ENCODE data around the gene ZNF552.
"Not testable (repeated sequence)": the region's sequence is repeated elsewhere in the genome, so short reads cannot be mapped to it uniquely, and the experiment has no call there.

ZNF552 gene

DNA sequence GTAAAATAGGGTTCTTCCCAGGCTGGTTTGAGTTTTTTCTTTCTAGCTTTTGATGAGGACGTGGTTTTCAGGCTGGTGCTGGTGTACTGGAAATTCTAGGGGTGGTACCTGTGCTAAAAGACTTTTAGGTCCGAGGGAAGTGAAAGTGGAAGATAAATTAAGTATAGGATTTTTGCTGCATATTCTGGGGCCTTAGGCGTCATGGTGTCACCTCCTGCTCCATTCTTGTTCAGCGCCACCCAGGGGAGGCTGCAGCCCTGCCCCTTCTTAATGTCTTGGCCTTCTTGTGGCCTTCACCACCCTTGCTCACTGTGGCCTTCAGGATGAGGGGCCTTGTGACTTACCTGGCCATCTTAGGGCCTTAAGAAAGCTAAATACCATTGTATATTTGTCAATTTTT is 12.4 kb downstream of the ZNF552 start:
- DNase-seq: peak; percentile 15 to 36
- TF ChIP-seq GATA1 (IDR thresholded peaks at IDR 0.05; ENCODE audit: low read depth, low read length): no peak
- no peak for TF ChIP-seq POLR2A (IDR thresholded peaks at IDR 0.05; ENCODE audit: low read length)

DNA sequence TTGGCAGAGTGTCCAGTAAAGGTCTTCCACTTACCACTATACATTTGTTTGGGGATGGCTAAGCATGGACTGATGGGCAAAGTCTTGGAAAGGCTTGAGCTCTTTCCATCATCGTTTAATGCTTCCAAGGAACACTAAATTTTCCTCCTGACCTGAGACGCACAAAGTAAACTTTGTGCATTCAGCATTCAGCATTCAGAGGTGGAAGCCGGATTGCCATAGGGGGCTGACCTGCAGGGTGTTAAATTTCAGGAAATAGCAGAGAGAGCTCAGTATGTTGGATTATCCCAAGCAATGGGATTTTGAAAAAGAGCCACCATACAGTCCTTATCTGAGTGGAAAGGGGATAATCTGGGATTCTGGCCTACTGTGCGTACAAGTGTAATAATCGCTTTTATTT is 14.0 kb downstream of the ZNF552 start:
- TF ChIP-seq GATA1 (IDR thresholded peaks at IDR 0.05; ENCODE audit: low read depth, low read length) (no peak), POLR2A (IDR thresholded peaks at IDR 0.05; ENCODE audit: low read length) (no peak)
- no peak for DNase-seq

DNA sequence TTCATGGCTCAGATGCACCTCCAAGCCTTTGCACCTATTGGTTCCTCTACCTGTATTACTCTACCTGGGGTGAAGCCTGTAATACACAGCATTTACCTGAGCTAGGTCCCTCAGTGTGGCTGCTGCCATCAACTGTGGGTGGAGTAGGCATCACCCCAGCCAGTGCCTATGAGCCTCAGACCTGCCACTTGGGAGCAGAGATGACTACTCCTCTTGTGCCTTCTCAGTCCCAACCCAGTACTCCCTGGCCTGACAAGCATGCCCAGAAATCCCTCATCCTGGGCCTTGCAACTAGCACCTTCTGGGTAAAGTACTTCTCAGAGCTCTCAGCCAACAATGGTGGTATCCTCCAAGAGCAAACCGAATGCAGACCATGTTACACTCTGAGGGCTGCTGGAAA is 18.1 kb downstream of the ZNF552 start:
- DNase-seq: not testable (repeated sequence)

DNA sequence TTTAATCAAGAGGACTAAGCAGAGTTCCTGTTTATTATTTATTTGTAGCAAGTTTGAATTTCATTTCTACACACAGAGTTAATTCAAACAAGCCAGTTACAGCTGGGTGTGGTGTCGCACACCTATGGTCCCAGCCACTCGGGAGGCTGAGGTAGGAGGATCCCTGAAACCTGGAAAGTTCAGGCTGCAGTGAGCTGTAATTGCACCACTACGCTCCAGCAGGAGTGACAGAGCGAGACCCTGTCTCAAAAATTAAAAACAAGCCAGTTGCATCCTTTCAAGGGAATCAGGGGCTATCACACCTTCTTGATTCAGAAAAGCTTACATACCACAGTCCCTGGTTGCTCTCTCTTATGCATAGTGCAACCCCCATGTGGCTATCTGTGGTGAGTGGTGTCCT is 25.4 kb downstream of the ZNF552 start:
- DNase-seq: no peak
- TF ChIP-seq GATA1 (IDR thresholded peaks at IDR 0.05; ENCODE audit: low read depth, low read length) (no peak), POLR2A (IDR thresholded peaks at IDR 0.05; ENCODE audit: low read length) (no peak)

DNA sequence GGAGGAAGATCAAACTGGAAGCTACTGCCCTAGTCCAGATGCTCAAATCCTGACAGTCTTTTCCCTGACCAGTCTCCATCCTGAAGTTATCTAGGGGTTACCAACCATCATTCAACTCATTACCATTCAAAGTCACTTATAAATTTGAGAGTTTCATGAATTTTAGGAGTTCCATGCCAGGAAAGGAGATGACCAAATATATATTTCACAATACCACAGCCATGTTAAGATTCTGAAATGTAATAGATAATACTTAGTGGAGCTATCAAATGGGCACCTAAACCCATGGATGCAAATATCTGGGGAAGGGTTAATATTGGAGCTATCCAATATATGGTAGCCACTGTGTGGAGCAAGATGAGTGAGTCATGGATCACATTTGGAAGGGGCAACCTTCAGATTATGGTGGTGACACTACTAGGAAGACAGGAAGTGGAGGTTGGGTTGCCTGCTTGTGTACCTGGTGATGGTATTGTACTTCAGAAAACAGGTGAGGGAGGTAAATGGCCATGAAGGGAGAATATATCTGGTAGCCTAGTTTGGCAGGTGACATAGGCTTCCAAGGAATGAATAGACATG is 26.5 kb downstream of the ZNF552 start:
- DNase-seq: no peak
- no peak for TF ChIP-seq POLR2A (IDR thresholded peaks at IDR 0.05; ENCODE audit: low read length)
- TF ChIP-seq GATA1 (IDR thresholded peaks at IDR 0.05; ENCODE audit: low read depth, low read length): no peak

DNA sequence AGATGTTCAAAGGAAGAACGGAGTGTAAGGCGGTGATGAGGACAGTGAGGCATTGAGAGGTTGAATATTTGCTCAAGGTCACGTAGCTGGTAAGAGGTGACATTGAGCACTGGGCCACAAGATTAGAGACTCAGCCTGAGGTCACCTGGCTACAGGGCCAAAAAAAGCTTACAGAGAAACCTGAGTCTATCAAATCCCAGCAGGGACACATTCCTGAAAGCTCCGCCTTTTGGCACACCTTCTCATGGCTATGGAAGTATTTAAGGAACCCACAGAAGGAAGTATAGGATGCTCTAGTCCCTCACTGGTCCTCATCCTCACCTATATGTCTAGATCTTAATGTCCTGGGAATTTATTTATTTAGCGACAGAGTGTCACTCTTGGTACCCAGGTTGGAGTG is 27.8 kb downstream of the ZNF552 start:
- TF ChIP-seq POLR2A (IDR thresholded peaks at IDR 0.05; ENCODE audit: low read length) (no peak), GATA1 (IDR thresholded peaks at IDR 0.05; ENCODE audit: low read depth, low read length) (no peak)
- no peak for DNase-seq

DNA sequence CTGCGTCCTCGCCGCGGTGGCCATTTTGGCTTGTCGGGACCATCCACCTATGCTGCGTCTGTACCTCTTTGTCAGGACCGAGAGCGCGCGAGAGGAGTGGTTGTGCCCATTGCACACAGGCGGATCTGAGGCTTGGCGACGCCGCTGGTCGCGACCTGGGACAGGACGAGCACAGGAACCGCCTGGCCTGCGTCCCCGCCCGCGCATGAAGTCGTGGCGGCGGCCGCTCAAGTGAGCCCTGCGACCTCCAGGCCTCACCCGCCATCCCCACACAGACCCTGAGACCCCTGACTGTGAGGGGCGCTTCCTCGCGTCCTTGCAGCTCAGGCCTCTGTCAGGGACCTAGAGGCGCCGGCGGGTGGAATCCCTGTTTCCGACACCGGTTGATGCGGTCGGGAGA is 28.4 kb downstream of the ZNF552 start:
- no peak for DNase-seq
- TF ChIP-seq GATA1 (IDR thresholded peaks at IDR 0.05; ENCODE audit: low read depth, low read length): no peak
- TF ChIP-seq POLR2A (IDR thresholded peaks at IDR 0.05; ENCODE audit: low read length): no peak

DNA sequence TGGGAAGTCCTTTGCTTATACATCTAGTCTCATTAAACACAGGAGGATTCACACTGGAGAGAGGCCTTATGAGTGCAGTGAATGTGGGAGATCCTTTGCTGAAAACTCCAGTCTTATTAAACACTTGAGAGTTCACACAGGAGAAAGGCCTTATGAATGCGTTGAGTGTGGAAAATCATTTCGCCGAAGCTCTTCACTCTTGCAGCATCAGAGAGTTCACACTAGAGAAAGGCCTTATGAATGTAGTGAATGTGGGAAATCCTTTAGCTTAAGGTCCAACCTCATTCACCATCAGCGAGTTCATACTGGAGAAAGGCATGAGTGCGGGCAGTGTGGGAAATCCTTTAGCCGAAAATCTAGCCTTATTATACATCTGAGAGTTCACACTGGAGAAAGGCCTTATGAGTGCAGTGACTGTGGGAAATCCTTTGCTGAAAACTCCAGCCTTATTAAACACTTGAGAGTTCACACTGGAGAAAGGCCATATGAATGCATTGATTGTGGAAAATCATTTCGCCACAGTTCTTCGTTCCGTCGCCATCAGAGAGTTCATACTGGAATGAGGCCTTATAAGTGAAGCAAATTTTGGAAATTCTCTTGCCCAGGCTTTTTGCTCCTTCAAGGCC is 35.4 kb downstream of the ZNF552 start:
- DNase-seq: peak in 1 of 2 experiments; percentile 22
- TF ChIP-seq GATA1 (IDR thresholded peaks at IDR 0.05; ENCODE audit: low read depth, low read length): no peak
- no peak for TF ChIP-seq POLR2A (IDR thresholded peaks at IDR 0.05; ENCODE audit: low read length)

DNA sequence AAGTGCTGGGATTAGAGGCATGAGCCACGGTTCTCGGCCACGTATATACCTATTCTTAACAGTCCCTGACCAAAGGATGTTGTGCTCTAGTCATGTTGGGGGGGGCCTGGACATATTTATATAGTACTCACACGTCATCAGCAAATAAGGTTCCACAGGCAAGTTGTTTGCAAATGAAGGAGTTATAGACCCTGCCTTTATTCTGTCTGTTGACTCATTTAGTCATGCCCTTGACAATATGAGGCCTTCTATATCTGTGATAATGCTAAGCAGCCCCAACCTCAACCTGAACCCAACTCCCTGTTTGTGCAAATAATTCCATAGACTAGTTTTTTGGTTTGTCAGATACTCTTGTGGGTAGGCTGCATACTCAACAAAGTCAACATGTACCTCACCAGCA is 36.4 kb downstream of the ZNF552 start:
- TF ChIP-seq POLR2A (IDR thresholded peaks at IDR 0.05; ENCODE audit: low read length) (no peak), GATA1 (IDR thresholded peaks at IDR 0.05; ENCODE audit: low read depth, low read length) (no peak)

DNA sequence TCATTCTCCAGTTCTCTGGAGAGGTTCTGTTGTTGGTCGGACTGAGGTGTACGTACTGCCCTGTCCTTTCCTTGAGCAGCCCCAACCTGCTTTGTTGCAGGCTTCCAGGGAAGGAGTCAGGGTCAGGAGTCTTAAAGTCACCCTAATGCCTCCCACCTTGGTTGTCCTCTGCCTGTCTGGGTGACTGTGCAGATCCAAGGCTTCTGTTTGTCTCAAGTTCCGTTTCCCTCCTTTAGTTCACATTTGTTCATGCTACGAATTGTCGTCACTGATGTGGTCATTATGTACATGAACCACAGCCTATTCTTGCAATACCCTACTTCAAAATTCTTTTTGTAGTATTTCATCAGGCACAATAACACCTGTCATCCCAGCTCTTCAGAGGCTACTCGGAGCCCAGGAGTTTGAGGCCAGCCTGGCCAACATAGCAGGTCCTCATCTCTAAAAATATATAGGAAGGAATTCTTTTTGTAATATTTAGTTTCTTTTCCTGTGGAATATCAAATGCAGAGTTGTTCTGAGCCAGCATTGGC is 37.9 kb downstream of the ZNF552 start:
- TF ChIP-seq POLR2A (IDR thresholded peaks at IDR 0.05; ENCODE audit: low read length): no peak
- no peak for TF ChIP-seq GATA1 (IDR thresholded peaks at IDR 0.05; ENCODE audit: low read depth, low read length)
- no peak for DNase-seq

More for the DNA sequence above, 36.4 kb downstream of the ZNF552 start:
- DNase-seq: no peak

DNA sequence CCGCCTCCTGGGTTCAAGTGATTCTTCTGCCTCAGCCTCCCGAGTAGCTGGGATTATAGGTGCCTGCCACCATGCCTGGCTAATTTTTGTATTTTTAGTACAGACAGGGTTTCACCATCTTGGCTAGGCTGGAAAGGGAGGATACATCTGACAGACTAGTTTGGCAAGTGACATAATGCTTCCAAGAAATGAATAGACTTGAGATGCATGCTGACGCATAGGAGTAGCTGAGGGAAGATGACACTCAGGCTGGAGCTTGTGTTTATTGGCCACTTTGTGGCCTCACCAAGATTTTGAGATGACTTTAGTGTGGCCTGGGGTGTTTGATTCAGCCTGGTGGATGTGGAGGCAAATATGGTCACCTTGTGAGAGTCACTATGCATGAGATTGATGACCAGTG is 41.2 kb downstream of the ZNF552 start:
- DNase-seq: no peak
- TF ChIP-seq GATA1 (IDR thresholded peaks at IDR 0.05; ENCODE audit: low read depth, low read length) (no peak), POLR2A (IDR thresholded peaks at IDR 0.05; ENCODE audit: low read length) (no peak)

DNA sequence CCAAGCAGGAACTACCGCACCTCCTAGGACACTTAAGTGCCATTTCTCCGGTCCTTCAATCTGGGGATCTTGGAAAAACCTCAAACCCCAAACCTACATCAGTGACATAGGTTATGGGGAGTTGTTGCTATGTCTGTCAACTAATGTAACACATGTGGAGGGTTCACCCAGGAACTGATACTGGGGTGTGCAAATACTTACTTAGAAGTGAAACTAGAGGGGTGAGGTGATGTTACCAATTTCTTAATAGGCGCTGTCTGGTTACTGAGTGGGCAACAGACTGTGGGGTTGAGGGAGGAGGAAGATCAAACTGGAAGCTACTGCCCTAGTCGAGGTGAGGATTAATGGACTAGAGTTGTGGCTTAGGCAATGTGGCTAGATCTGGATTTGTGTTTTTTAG is 43.3 kb downstream of the ZNF552 start:
- no peak for TF ChIP-seq POLR2A (IDR thresholded peaks at IDR 0.05; ENCODE audit: low read length)
- no peak for TF ChIP-seq GATA1 (IDR thresholded peaks at IDR 0.05; ENCODE audit: low read depth, low read length)
- DNase-seq: no peak

DNA sequence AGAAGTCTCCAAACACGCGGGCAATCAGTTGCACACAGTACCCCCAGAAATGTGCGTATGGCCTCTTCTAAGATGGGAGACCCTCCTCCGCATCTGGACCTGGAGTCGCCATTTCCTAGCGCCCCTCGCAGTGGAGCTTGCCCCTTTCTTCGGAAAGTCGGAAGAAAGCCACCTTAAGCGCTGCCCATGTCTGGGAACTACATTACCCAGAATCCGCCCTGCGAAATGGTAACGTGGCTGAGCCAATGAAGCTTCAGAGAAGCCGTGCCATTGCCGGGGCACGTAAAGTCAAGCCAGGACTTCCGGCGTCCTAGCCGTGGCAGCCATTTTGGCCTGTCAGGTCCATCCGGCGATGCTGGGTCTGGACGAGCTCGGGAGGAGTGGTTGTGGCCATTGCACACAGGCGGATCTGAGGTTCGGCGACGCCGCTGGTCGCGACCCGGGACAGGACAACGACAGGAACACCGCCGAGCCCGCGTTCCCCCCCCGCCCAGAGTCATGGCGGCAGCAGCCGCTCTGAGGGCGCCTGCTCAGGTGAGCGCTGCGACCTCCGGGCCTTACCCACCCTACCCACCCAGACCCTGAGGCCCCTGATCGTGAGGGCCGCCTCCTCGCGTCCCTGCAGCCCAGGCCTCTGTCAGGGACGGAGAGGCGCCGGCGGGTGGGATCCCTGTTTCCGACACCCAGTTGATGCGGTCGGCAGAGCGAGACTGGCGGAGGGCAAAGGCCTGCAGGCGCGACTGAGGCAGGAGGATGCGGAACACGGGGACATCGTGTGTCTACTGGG is 45.2 kb downstream of the ZNF552 start, which contains the start of gene ZNF586:
Gene ZNF586 (plus strand): TSS at position 332 of the 787 bp plus-strand sequence. CDS start 167 bp downstream, at position 499.
- peak; percentile 94 for DNase-seq
- peak; percentile 70 for TF ChIP-seq POLR2A (IDR thresholded peaks at IDR 0.05; ENCODE audit: low read length)
- TF ChIP-seq GATA1 (IDR thresholded peaks at IDR 0.05; ENCODE audit: low read depth, low read length): no peak

DNA sequence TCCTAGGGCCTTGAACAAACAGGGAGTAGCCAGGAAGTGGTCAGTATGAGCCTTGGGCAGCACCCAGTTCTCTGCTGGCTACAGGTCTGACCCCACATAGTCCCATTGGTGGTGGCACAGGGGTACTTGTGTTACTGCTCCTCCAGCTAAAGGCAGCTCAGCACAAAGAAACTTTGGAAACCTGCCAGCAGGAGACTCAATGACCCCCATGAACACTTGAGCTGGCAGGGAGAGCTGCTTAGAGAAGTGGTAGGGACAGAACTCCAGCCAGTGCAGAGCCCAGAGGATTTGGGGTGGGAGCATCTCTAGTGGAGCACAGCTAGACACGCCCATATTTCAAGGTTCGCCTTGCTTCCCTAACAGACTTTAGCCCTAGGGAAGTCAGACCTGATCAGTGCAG is 55.6 kb downstream of the ZNF552 start:
- no peak for DNase-seq
- TF ChIP-seq GATA1 (IDR thresholded peaks at IDR 0.05; ENCODE audit: low read depth, low read length): no peak
- TF ChIP-seq POLR2A (IDR thresholded peaks at IDR 0.05; ENCODE audit: low read length): no peak
